GM18870 (cell line): ENCODE results near the gene MAL.

Experiments used
- ATAC-seq: cut with Tn5 transposase; IDR thresholded peaks from one replicate; pipeline ENCODE4 v1.9.1; 2021; ENCODE audit warnings: moderate library complexity; ENCODE audit not compliant: unreplicated experiment

Gene MAL

DNA sequence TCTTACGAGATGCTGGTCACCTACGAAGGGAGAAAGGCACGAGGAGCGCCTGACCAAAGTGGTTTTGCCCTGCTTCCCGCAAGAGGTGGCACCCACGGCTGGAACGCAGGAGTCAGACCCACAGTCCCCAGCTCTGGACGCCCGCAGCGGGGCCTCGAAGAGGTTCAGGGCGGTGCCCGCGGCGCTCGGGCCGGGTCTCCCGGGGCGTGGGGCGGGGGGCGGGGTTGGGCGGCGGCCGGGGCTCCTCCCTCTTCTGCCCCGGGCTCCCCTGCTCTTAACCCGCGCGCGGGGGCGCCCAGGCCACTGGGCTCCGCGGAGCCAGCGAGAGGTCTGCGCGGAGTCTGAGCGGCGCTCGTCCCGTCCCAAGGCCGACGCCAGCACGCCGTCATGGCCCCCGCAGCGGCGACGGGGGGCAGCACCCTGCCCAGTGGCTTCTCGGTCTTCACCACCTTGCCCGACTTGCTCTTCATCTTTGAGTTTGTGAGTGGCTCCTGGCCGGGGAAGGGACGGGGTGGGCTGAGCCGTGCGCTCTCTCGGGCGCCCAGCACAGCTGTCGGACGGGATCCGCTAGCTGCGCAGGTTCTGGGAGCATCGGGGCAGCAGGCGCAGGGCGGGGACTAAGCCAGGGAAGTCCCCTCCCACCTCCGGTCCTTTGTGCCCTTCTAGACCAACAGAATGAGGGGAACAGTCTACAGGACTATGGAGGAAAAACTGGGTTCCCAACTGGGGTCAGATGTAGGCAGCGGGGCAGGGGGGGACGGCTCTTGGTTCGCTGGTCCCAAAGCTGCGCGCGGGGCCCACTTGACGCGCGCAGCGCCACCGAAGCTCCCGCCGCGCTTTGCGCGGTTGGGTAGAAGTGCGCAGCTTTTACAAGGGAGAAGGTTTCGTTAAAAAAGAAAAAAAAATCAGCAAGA, at the start of gene MAL:
Gene MAL, plus strand, starts transcription at position 303 of the 914 bp plus-strand sequence. Its CDS starts 85 bp downstream, at position 388.
- ATAC-seq: no peak

GRCh38 chr2:94977826-94978225, 47.7 kb upstream of the MAL start:
- ATAC-seq: no peak

GRCh38 chr2:94978917-94979316, 46.6 kb upstream of the MAL start:
- no peak for ATAC-seq

DNA sequence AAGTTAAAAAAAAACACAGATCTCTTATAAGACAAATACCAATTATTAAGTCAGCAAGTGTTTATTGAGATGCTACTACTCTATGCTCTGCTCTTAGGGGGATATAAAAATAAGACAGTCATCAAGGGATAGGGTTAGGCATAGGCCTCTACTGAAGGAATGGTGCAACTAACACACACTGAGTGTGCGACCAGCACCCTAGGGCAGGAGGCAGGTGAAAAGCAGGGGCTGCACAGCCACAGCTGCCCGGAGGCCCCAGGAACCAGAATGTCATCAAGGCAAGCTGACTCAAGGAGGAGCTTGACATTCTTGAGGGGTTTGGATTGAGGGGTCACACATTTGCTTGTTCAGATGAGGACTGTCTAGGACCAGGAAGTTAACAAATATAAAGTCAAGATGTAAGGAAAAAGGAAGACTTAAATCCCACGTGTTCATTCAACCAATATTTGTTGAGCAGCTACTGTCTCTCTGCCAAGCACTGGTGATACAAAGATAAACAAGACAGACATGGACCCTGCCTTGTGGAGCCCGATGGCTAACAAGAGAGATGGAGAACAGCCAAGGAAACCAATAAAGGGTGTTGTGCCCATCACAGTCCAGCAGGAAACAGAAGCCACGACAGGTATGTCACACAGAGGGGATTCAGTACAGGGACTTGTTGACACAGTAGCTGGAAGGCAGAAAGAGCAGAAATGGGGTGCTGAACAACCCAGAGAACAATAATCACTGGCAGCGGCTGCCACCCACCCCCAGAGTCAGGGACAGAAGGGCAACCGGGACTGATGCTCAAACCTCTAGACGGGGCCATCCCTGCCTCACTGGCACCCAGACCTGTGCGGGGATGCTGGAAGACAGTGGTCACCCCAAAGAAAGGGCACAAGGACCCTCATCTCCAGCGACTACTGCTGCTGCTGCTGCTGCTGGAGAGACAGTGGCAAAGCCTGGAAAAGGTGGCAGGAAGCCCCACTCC, 45.8 kb upstream of the MAL start:
- ATAC-seq: no peak

GRCh38 chr2:94980406-94980805, 45.1 kb upstream of the MAL start:
- no peak for ATAC-seq

DNA sequence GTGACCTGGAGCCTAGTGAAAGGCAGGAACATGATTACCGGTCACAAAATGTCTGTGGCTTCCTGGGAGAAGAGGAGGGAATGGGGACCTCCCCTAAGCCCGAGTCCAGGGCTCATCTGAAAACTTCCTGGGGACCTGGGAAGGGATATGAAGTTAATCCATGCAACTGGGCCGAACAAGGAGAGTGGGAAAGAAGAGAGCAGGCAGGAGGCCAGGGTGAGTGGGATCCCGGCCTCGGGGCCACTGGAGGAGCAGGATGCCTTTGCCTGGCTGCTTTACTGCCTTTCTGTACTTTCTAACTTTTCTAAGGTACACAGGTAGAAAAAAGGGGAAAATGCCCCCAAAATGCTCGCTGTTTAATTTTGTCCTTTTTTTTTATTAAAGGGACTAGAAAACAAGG, 43.4 kb upstream of the MAL start:
- no peak for ATAC-seq

GRCh38 chr2:94982675-94983074, 42.8 kb upstream of the MAL start:
- ATAC-seq: no peak

- ATAC-seq: no peak
These were observed 40.4 kb upstream of the MAL start for GRCh38 chr2:94984964-94985575.

- no peak for ATAC-seq
These were observed 39.9 kb upstream of the MAL start for GRCh38 chr2:94985636-94986035.

DNA sequence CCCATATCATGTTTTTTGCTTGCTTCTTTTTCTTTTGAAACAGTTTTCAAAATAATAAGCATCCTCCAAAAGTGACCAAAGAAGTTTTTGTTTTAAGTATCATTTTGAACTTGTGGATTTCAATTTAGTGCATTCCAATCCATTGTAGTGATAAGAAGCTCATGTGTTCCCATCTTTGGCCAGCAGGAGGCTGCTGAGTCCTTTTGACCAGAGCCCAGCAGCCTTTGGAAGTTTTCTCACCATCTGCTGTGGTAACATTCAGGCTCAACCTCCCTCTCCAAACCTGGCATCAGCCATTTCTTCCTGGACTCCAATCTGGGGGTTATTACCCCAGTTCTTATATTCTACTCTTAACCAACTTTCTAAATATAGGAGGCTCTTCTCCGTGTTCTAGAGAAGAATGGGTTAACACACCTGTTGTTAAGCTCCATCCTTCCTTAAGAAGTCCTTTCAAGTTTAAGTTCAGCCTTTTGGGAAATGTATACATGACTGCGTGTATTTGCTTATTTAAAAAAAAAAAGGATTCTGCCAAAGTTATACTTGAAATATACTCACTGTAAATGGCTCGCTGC, 39.0 kb upstream of the MAL start:
- peak; percentile 78 for ATAC-seq

DNA sequence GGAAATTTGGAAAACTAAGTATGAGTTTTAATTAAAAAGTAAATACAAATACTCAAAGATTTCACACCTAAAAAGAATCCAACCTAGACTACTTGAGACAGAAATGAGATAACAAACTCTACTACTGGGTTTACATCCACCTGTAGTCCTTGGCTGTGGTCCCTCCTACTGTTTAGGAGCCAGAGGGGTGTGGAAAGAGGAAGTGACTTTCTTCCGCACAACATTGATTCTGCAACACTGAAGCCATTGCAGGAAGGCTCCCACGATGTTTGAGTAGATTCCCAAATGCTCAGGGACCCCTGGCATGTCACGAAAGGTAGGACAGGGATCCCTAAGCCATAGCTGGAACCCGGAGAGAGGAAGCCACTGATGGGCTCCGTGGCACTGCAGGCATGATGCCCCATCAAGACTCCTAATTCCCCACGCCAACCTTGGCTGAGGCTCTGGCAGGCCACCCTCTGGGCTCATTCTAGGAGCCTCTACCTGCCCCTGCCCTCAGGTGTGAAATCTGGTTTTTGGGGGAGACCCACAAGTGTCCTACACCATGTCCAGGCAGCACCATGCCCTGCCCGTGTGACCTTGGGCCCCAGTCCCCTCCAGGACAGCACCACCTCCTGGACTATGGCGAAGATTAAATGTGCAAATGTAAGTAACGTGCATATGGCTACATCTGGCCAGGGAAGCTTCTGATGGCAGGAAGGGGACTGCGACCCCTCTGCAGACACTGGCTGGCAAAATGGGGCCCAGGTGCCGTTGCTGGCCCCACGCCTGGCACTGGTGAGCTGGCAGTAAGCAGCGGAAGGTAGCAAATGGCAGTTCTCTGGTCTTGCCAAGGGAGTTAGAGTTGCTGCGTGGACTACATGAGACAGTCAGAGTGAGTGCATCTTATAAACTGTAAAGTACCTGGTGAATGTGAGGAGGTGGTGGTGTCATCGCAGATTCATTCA, 38.2 kb upstream of the MAL start:
- no peak for ATAC-seq

- no peak for ATAC-seq
These were observed 34.6 kb upstream of the MAL start for GRCh38 chr2:94990956-94991355.

DNA sequence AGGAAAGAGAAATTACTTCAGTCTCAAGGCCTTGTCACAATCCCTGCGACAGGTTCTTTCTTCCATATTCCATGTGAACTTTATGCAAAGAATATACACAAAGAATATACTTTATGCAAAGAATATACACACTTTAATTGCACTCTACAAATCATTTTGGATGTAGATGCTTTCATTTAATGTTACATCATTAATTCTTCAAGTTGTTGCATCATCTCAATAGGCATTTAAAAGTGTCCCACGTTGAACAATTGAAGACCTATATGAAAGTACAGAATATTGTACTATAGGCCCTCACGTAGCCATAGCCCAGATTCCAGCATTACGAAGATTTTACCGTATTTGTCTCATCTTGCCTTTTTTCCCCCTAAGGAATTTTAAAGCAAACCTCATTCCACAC, 33.1 kb upstream of the MAL start:
- no peak for ATAC-seq

GRCh38 chr2:94993176-94994062, 32.1 kb upstream of the MAL start:
- ATAC-seq: no peak

- no peak for ATAC-seq
These were observed 31.2 kb upstream of the MAL start for GRCh38 chr2:94994063-94994913.

DNA sequence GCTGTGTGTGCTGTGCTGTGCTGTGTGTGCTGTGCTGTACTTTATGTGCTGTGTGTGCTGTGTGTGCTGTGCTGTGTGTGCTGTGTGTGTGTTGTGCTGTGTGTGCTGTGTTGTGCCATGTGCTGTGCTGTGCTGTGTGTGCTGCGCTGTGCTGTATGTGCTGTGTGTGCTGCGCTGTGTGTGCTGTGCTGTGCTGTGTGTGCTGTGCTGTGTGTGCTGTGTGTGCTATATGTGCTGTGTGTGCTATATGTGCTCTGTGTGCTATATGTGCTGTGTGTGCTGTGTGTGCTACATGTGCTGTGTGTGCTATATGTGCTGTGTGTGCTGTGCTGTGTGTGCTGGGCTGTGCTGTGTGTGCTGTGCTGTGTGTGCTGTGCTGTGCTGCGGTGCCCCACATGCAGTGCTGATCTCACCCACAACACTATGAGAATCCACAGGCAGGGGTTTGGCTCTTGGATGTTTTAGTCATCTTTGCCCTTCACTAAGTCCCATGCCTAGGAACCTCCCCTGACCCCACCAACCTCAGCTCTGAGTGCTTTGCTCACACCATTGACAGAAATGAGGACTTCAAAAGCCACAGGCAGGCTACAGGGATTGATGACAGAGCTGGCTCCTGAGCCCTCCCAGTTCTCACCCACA, 30.5 kb upstream of the MAL start:
- ATAC-seq: no peak

- no peak for ATAC-seq
These were observed 29.8 kb upstream of the MAL start for GRCh38 chr2:94995553-94996304.
